Prostate gland (tissue), 2 donors: ENCODE data around the gene SPATA20. TPM values are rescaled to one million over a fixed set of nuclear protein-coding genes. Genes with fewer than 3 reads are reported as not detected.

ENCODE experiments used
- DNase-seq: peaks from one replicate; pipeline ENCODE4 v3.0.0-alpha.2; 2019; ENCODE audit warnings: low spot score
- H3K27ac ChIP-seq, 2 donors: fragments of 200-600 bp; sonication (generic); 2 replicates each; pipeline ENCODE4 v1.5.1; 2017 to 2019
- H3K27me3 ChIP-seq: fragments of 200-600 bp; sonication (generic); replicated peaks from 2 replicates; pipeline ENCODE4 v1.5.1; 2019; ENCODE audit not compliant: insufficient read depth
- H3K36me3 ChIP-seq, 2 donors: fragments of 200-600 bp; sonication (generic); 1 replicate in 1 of 2; 2 replicates in 1 of 2; pipeline versions ENCODE4 v1.5.1 to v1.8.1; 2017 to 2019
- H3K4me1 ChIP-seq: fragments of 200-600 bp; sonication (generic); replicated peaks from 2 replicates; pipeline ENCODE4 v1.5.1; 2019
- H3K4me3 ChIP-seq, 2 donors: fragments of 200-600 bp; sonication (generic); 2 replicates each; pipeline ENCODE4 v1.5.1; 2017 to 2019
- H3K9me3 ChIP-seq: fragments of 200-600 bp; sonication (generic); 2 replicates; pipeline ENCODE4 v1.5.1; 2017
- POLR2A ChIP-seq: fragments of 450-650 bp; IDR thresholded peaks from one replicate; pipeline ENCODE4 v1.6.1; 2016; ENCODE audit warnings: antibody characterized with exemption, mild to moderate bottlenecking
- POLR2AphosphoS5 ChIP-seq: sonication (generic); formaldehyde crosslinking; IDR thresholded peaks from one replicate; pipeline ENCODE4 v1.6.1; 2017; ENCODE audit warnings: antibody characterized with exemption
- WGBS: methylation state at CpG from one replicate; pipeline ENCODE4 v1.1.5; 2018; 5-methylcytosine and 5-hydroxymethylcytosine counted together
- intact Hi-C: fragments of 100-400 bp; cut with DNase I; formaldehyde crosslinking; loops from one replicate; pipeline ENCODE4 v1.14.2; 2022
- total RNA-seq, 2 donors: library from RNA; depleted of rRNA; stranded (reverse); fragments of >200 nt; gene quantifications; one replicate each; pipeline ENCODE4 v1.1.0, GENCODE V29; 2016
- TF ChIP-seq, protein P1 (sequence below), 4 experiments: fragments of 200-600 bp in 2 of 4; fragments of 450-650 bp in 2 of 4; sonication (generic) in 2 of 4; IDR thresholded peaks; 1 replicate in 3 of 4; 2 replicates in 1 of 4; pipeline ENCODE4 v1.5.1; 2016 to 2019; ENCODE audit warnings: antibody characterized with exemption in 4 of 4, mild to moderate bottlenecking in 2 of 4, moderate library complexity in 2 of 4

Gene SPATA20
- total RNA-seq, 2 donors from 2014 or later: 188 to 208 TPM

DNA sequence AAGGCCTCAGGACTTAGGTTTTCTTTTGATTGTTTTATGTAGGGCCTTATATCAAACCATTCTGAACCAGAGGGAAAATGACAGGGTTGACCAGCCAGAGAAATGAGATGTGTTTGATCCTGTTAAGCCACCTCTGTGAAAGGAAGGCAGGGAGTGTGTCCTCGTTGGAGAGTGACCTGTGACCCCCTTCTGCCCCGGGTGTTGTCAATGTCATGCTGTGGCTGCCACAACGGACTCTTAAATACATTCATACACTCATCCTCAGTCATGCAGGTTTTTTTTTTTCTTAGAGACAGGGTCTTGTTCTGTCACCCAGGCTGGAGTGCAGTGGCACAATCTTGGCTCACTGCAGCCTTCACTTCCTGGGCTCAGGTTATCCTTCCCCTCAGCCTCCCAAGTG lies 32.6 kb upstream of the SPATA20 start:
- H3K4me3 ChIP-seq: no peak overlapping the region
- no peaks in the 10 kb centered on the region for H3K9me3 ChIP-seq
- H3K36me3 ChIP-seq: no peaks in the 10 kb centered on the region
- intact Hi-C loops: no loop called here
- no peaks in the 10 kb centered on the region for H3K27me3 ChIP-seq
- DNase-seq: no peak
- peak overlapping the region in 1 of 2 donors; percentile 12 for H3K27ac ChIP-seq
- peaks cover 4% of the 10 kb centered on the region for H3K4me1 ChIP-seq
- 64% methylated on average over 3 of the region's 3 CpGs for WGBS
- TF ChIP-seq, protein P1, sequence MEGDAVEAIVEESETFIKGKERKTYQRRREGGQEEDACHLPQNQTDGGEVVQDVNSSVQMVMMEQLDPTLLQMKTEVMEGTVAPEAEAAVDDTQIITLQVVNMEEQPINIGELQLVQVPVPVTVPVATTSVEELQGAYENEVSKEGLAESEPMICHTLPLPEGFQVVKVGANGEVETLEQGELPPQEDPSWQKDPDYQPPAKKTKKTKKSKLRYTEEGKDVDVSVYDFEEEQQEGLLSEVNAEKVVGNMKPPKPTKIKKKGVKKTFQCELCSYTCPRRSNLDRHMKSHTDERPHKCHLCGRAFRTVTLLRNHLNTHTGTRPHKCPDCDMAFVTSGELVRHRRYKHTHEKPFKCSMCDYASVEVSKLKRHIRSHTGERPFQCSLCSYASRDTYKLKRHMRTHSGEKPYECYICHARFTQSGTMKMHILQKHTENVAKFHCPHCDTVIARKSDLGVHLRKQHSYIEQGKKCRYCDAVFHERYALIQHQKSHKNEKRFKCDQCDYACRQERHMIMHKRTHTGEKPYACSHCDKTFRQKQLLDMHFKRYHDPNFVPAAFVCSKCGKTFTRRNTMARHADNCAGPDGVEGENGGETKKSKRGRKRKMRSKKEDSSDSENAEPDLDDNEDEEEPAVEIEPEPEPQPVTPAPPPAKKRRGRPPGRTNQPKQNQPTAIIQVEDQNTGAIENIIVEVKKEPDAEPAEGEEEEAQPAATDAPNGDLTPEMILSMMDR (IDR thresholded peaks at IDR 0.05): no peak

DNA sequence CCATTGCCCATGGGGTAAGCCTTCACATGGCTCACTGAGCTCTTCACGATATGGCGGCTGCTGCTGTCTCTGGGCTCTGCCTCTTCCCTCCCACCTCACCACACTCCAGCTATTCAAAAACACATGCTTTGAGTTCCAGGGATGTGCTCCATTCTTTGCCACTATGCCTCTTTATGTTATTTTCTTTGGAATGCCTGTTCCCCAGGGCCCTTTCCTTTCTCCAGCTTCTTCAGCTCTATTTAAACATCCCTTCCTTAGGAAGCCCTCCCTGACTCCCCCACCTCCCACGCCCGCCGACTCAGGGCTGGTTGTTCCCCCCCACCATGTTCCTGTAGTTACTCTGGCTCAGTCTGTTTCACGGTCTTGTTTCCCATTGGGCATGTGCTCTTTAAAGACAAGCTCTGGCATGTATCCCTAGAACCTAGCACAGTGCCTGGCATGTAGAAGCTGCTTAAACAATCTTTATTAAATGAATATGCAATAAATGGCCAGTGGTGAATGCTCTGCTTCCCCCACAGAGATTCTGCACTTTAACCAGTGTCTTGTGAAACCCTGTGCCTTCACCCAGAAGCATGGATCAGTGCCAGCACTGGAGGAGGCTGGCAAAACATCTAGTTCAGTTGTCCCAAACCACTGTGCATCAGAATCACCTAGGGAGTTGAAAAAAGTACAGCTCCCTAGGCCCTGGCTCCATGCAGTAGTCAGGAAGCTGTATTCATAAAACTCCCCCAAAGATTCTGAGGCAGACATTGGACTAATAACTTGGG lies 31.9 kb upstream of the SPATA20 start:
- intact Hi-C loops: no loop called here
- WGBS: 51% methylated on average over 6 of the region's 6 CpGs
- H3K27ac ChIP-seq: peak overlapping the region in 1 of 2 donors; percentile 12

DNA sequence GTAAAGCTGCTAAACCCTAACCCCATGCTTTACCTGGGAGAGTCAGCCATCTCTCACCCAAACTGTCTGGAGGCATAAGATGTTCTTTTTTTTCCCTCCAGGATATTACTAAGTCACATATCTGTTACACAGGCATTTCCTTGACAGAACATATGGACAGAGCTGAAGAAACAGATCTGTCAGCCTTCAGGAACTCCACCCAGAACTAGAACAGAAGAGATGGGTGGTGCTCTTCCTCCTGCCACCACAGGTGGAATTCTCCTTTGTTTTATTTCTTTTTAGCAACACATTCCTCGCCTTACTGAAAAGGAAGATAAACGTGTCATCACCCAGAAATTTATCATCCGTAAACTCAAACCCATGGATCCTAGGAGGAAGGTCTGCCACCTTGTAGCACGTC lies 30.0 kb upstream of the SPATA20 start:
- H3K4me3 ChIP-seq: no peak overlapping the region
- H3K4me1 ChIP-seq: peaks cover 4% of the 10 kb centered on the region
- intact Hi-C loops: no loop called here
- no peak overlapping the region for H3K27ac ChIP-seq
- TF ChIP-seq POLR2AphosphoS5: no peak
- TF ChIP-seq, protein P1 (IDR thresholded peaks at IDR 0.05): no peak
- TF ChIP-seq POLR2A: no peak
- no peaks in the 10 kb centered on the region for H3K27me3 ChIP-seq
- H3K36me3 ChIP-seq: no peaks in the 10 kb centered on the region
- no peak for DNase-seq
- WGBS: 87% methylated on average over 4 of the region's 4 CpGs
- no peaks in the 10 kb centered on the region for H3K9me3 ChIP-seq

More for the DNA sequence above, 31.9 kb upstream of the SPATA20 start:
- Histone ChIP-seq H3K36me3 (no peaks in the 10 kb centered on the region), H3K9me3 (no peaks in the 10 kb centered on the region), H3K27me3 (no peaks in the 10 kb centered on the region), H3K4me3 (no peak overlapping the region), H3K4me1 (peaks cover 4% of the 10 kb centered on the region)
- DNase-seq: peak; percentile 40
- TF ChIP-seq, protein P1 (IDR thresholded peaks at IDR 0.05): no peak
- no peak for TF ChIP-seq POLR2AphosphoS5
- TF ChIP-seq POLR2A: no peak

DNA sequence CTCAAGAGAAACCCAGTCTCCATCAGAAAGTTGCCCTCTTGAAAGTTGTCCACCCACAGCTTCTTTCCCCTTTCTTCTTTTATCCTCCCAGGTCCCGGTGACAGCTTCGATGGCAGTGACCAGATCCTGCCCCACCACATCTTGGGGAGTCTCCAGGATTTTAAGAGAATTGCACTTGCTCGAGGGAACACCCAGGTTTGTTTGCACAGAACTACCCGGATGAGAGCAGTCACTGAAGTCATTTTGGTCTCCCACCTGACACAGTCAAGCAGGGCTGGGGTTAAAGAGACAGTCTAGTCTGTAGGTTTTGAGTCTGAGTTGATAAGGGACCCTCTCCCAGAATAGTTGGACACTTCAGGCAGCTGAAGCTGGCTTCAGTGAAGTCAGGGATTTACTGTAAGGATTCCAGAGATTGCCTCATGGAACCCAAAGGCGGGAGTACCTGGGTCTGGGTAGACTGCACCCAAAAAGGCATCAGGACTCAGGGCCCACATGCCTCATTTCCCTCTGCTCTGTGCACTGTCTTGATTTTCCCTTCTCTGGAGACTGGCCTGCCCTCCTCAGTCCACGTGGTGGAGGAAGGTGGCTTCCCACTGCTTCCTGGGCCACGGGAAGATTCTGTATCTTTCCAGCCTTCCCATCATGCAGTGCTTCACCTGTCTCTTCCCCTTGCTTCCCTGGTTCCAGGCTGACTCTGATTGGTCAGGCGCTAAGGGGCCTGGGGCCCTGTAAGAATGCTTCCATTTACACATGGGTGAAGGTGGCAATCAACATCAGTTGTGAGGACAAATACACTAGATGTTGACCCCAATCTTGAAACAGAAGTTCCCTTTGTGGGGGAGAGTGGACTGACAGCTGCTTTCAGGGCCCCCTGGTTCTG lies 29.2 kb upstream of the SPATA20 start:
- no peak overlapping the region for H3K4me3 ChIP-seq

More for the DNA sequence above, 29.2 kb upstream of the SPATA20 start:
- intact Hi-C loops: no loop called here
- WGBS: 79% methylated on average over 8 of the region's 8 CpGs
- Histone ChIP-seq H3K36me3 (no peaks in the 10 kb centered on the region), H3K27me3 (no peaks in the 10 kb centered on the region), H3K4me1 (peaks cover 4% of the 10 kb centered on the region), H3K9me3 (no peaks in the 10 kb centered on the region), H3K27ac (peak overlapping the region in 1 of 2 donors; percentile 20)
- TF ChIP-seq, protein P1 (IDR thresholded peaks at IDR 0.05): no peak
- TF ChIP-seq POLR2A (no peak), POLR2AphosphoS5 (no peak)
- no peak for DNase-seq
